HepG2 (cell line): ENCODE results near the gene TMEM198. TPM values are rescaled to one million over a fixed set of nuclear protein-coding genes. Genes with fewer than 3 reads are reported as not detected.
A peak's percentile ranks its signal among the peaks of the same experiment; 100 is the strongest.

Source experiments
- CHD2 ChIP-seq: IDR thresholded peaks from 2 replicates; pipeline ENCODE4 v1.6.1; 2011; ENCODE audit warnings: low read depth, low read length, improper control_type of control experiment
- PITX1 ChIP-seq: sonication (generic); formaldehyde crosslinking; IDR thresholded peaks from 2 replicates; pipeline ENCODE4 v1.5.1; 2020; ENCODE audit warnings: mild to moderate bottlenecking, missing genetic modification reagents
- PRDM15 ChIP-seq: sonication (generic); formaldehyde crosslinking; IDR thresholded peaks from 2 replicates; pipeline ENCODE4 v1.4.0; 2020; ENCODE audit warnings: missing genetic modification reagents
- SYNCRIP ChIP-seq: fragments of 200-400 bp; formaldehyde crosslinking; IDR thresholded peaks from 2 replicates; pipeline ENCODE4 v1.6.1; 2018; ENCODE audit warnings: mild to moderate bottlenecking, low read depth, low read length; ENCODE audit not compliant: insufficient read depth
- ZFP82 ChIP-seq: sonication (generic); formaldehyde crosslinking; IDR thresholded peaks from 2 replicates; pipeline ENCODE4 v1.5.1; 2020; ENCODE audit warnings: mild to moderate bottlenecking, missing genetic modification reagents, borderline replicate concordance
- polyA plus RNA-seq, 8 experiments: library from polyadenylated mRNA; depleted of rRNA in 3 of 8; stranded (reverse) in 7 of 8; unstranded in 1 of 8; fragments of >200 nt; fragmentation: Illumina TruSeq in 4 of 8; extraction: Trizol in 4 of 8; gene quantifications; 2 replicates each; pipeline versions ENCODE4 v1.2.1 to v1.2.3, GENCODE V29; 2011 to 2016; ENCODE audit warnings: low read depth in 4 of 8, missing spikeins in 1 of 8, mixed read lengths in 1 of 8; ENCODE audit not compliant: insufficient read depth in 1 of 8
- total RNA-seq, 5 experiments: library from RNA; depleted of rRNA; stranded (reverse); fragments of >200 nt; fragmentation: Illumina TruSeq; extraction: Trizol; gene quantifications; 2 replicates each; pipeline ENCODE4 v1.2.3, GENCODE V29; 2016; ENCODE audit warnings: low read depth in 1 of 5
- TF ChIP-seq, protein P1 (sequence below), 2 experiments: sonication (generic) in 1 of 2; formaldehyde crosslinking in 1 of 2; IDR thresholded peaks; 2 replicates each; pipeline versions ENCODE4 v1.6.1 to v1.9.0; 2014 to 2022; ENCODE audit warnings: antibody characterized with exemption in 1 of 2, borderline replicate concordance in 1 of 2, inconsistent platforms in 1 of 2, low read depth in 1 of 2, missing genetic modification reagents in 1 of 2
- TF ChIP-seq, protein P2 (sequence below): sonication (generic); formaldehyde crosslinking; IDR thresholded peaks from 2 replicates; pipeline ENCODE4 v1.4.0; 2020; ENCODE audit warnings: mild to moderate bottlenecking, missing genetic modification reagents

TMEM198 gene
- total and polyA plus RNA-seq, 2 of the 13 experiments (the other 11 are each of a cell fraction or from before 2014, with no cell fraction given), result 17.3 to 23.5 TPM

- TF ChIP-seq, protein P1, sequence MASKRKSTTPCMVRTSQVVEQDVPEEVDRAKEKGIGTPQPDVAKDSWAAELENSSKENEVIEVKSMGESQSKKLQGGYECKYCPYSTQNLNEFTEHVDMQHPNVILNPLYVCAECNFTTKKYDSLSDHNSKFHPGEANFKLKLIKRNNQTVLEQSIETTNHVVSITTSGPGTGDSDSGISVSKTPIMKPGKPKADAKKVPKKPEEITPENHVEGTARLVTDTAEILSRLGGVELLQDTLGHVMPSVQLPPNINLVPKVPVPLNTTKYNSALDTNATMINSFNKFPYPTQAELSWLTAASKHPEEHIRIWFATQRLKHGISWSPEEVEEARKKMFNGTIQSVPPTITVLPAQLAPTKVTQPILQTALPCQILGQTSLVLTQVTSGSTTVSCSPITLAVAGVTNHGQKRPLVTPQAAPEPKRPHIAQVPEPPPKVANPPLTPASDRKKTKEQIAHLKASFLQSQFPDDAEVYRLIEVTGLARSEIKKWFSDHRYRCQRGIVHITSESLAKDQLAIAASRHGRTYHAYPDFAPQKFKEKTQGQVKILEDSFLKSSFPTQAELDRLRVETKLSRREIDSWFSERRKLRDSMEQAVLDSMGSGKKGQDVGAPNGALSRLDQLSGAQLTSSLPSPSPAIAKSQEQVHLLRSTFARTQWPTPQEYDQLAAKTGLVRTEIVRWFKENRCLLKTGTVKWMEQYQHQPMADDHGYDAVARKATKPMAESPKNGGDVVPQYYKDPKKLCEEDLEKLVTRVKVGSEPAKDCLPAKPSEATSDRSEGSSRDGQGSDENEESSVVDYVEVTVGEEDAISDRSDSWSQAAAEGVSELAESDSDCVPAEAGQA (IDR thresholded peaks at IDR 0.05; ENCODE audit: low read depth), result peak; percentile 21; the same call in 1 of the 2 replicates
- TF ChIP-seq, protein P1 (CRISPR knock-in tag; IDR thresholded peaks at IDR 0.05; ENCODE audit: borderline replicate concordance), result no peak
- TF ChIP-seq CHD2, result no peak
- TF ChIP-seq, protein P2, sequence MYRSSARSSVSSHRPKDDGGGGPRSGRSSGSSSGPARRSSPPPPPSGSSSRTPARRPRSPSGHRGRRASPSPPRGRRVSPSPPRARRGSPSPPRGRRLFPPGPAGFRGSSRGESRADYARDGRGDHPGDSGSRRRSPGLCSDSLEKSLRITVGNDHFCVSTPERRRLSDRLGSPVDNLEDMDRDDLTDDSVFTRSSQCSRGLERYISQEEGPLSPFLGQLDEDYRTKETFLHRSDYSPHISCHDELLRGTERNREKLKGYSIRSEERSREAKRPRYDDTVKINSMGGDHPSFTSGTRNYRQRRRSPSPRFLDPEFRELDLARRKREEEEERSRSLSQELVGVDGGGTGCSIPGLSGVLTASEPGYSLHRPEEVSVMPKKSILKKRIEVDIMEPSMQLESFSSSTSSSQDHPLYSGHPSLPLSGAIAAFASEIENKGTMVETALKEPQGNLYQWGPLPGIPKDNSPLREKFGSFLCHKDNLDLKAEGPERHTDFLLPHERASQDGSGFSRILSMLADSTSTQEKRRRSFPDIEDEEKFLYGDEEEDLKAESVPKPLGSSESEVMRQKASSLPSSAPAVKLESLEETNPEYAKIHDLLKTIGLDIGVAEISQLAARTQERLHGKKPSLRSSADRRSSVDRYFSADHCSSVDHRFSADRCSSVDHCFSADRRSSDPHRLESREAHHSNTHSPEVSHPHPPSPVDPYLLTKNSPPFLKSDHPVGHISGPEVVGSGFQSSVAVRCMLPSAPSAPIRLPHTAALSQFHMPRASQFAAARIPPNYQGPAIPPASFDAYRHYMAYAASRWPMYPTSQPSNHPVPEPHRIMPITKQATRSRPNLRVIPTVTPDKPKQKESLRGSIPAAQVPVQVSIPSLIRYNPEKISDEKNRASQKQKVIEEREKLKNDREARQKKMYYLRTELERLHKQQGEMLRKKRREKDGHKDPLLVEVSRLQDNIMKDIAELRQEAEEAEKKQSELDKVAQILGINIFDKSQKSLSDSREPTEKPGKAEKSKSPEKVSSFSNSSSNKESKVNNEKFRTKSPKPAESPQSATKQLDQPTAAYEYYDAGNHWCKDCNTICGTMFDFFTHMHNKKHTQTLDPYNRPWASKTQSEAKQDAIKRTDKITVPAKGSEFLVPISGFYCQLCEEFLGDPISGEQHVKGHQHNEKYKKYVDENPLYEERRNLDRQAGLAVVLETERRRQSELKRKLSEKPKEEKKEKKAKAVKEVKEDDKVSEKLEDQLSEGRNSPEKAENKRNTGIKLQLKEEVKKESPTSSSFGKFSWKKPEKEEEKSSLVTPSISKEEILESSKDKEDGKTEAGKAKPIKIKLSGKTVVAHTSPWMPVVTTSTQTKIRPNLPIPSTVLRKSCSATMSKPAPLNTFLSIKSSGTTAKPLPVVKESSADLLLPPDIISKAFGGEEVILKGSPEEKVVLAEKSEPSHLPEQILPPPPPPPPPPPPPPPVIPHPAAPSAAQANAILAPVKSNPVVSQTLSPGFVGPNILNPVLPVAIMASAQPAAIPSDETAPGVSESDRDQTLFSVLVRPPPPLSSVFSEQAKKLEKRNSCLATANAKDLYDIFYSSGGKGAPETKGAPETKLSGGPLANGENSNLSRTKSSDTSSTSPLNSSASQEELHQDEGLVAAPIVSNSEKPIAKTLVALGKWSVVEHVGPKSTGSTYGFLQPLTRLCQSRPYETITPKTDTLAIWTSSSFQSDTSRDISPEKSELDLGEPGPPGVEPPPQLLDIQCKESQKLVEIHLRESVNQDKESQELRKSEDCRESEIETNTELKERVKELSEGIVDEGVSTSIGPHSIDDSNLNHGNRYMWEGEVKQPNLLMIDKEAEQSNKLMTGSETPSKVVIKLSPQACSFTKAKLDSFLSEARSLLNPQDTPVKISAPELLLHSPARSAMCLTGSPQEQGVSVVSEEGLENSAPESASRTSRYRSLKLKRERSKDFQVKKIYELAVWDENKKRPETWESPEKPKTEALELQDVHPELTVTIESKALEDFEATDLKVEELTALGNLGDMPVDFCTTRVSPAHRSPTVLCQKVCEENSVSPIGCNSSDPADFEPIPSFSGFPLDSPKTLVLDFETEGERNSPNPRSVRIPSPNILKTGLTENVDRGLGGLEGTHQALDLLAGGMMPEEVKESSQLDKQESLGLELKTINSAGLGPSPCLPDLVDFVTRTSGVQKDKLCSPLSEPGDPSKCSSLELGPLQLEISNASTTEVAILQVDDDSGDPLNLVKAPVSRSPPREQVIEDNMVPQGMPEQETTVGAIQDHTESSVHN (CRISPR knock-in tag), result no peak
- peak; percentile 55 for TF ChIP-seq PITX1 (CRISPR knock-in tag)
- no peak for TF ChIP-seq SYNCRIP
- TF ChIP-seq ZFP82 (CRISPR knock-in tag), result no peak
- no peak for TF ChIP-seq PRDM15 (CRISPR knock-in tag)
Observed at GRCh38 chr2:219561179-219562048, 17.6 kb downstream of the TMEM198 start (continued).
